Adrenal gland (tissue), 5 donors: Measurements from ENCODE around the gene ST8SIA4.

Experiments
- CTCF ChIP-seq, 6 experiments: fragments of 450-650 bp in 4 of 6; fragments of 200-600 bp in 2 of 6; sonication (generic) in 1 of 6; IDR thresholded peaks; 1 replicate in 5 of 6; 2 replicates in 1 of 6; pipeline versions ENCODE4 v1.5.1 to v1.8.0; 2016 to 2021; ENCODE audit warnings: antibody characterized with exemption in 6 of 6, mild to moderate bottlenecking in 2 of 6, moderate library complexity in 1 of 6
- POLR2A ChIP-seq, 2 donors: fragments of 450-650 bp; IDR thresholded peaks; one replicate each; pipeline ENCODE4 v1.6.1; 2017; ENCODE audit warnings: antibody characterized with exemption in 2 of 2, mild to moderate bottlenecking in 2 of 2, moderate library complexity in 1 of 2
- donor health status: DM: no; HTN: no; CAD: no.

- TF ChIP-seq CTCF (IDR thresholded peaks at IDR 0.05) = no peak
- TF ChIP-seq POLR2A (IDR thresholded peaks at IDR 0.05) = no peak
Measured at GRCh38 chr5:100890461-100891008, 12.5 kb downstream of the ST8SIA4 start.
